Common myeloid progenitor, CD34-positive (primary cell): ENCODE measurements around the gene DENND5B.

ENCODE experiments used
- CTCF ChIA-PET: fragments of 350-600 bp; sonication (Branson Sonifier 250); formaldehyde crosslinking; loops from one replicate; lab custom pipeline; 2021; ENCODE audit warnings: antibody characterized with exemption; lab: Charles Lee
- POLR2A ChIA-PET: fragments of 350-600 bp; sonication (Branson Sonifier 250); formaldehyde crosslinking; loops from one replicate; lab custom pipeline; 2021; ENCODE audit warnings: antibody characterized with exemption; lab: Charles Lee
- DNase-seq, 3 donors: peaks; one replicate each; pipeline versions ENCODE4 v3.0.0 to v3.0.0-alpha.2; 2013
- H3K27ac ChIP-seq, 2 experiments: 1 replicate in 1 of 2; 2 replicates in 1 of 2; pipeline ENCODE4 v1.7.0; 2013; ENCODE audit warnings: inconsistent platforms in 2 of 2, low read length in 2 of 2, mild to moderate bottlenecking in 2 of 2, low read depth in 1 of 2, moderate library complexity in 1 of 2; ENCODE audit not compliant: severe bottlenecking in 2 of 2, insufficient read depth in 1 of 2, poor library complexity in 1 of 2
- H3K27me3 ChIP-seq, 5 experiments: replicated peaks in 2 of 5; 1 replicate in 3 of 5; 2 replicates in 2 of 5; pipeline versions ENCODE4 v1.6.1 to v1.7.0; 2013; ENCODE audit warnings: low read length in 4 of 5, mild to moderate bottlenecking in 2 of 5, moderate library complexity in 2 of 5, inconsistent platforms in 1 of 5; ENCODE audit not compliant: insufficient read depth in 5 of 5, control insufficient read depth in 4 of 5
- H3K36me3 ChIP-seq, 4 experiments: 1 replicate in 2 of 4; 2 replicates in 2 of 4; pipeline versions ENCODE4 v1.6.1 to v1.7.0; 2013; ENCODE audit warnings: low read length in 3 of 4, control low read depth in 1 of 4, mild to moderate bottlenecking in 1 of 4; ENCODE audit not compliant: control insufficient read depth in 4 of 4, insufficient read depth in 4 of 4
- H3K4me1 ChIP-seq, 4 experiments: 1 replicate in 3 of 4; 2 replicates in 1 of 4; pipeline versions ENCODE4 v1.6.1 to v1.7.1; 2013; ENCODE audit warnings: low read length in 3 of 4, mild to moderate bottlenecking in 3 of 4, control low read depth in 1 of 4, inconsistent platforms in 1 of 4, moderate library complexity in 1 of 4; ENCODE audit not compliant: control insufficient read depth in 4 of 4, insufficient read depth in 4 of 4; ENCODE audit errors: control extremely low read depth in 1 of 4
- H3K4me3 ChIP-seq, 7 experiments: 1 replicate in 4 of 7; 2 replicates in 3 of 7; pipeline versions ENCODE4 v1.5.1 to v1.7.0; 2013; ENCODE audit warnings: mild to moderate bottlenecking in 7 of 7, low read length in 6 of 7, moderate library complexity in 6 of 7, inconsistent platforms in 2 of 7, low read depth in 2 of 7, control low read depth in 1 of 7; ENCODE audit not compliant: insufficient read depth in 4 of 7, control insufficient read depth in 1 of 7; ENCODE audit errors: extremely low read depth in 1 of 7
- H3K9me3 ChIP-seq, 5 experiments: 1 replicate in 4 of 5; 2 replicates in 1 of 5; pipeline versions ENCODE4 v1.6.1 to v1.7.1; 2013; ENCODE audit warnings: low read length in 4 of 5, mild to moderate bottlenecking in 2 of 5, inconsistent platforms in 1 of 5, low read depth in 1 of 5, moderate library complexity in 1 of 5; ENCODE audit not compliant: control insufficient read depth in 4 of 5, insufficient read depth in 2 of 5; ENCODE audit errors: control extremely low read depth in 1 of 5
- WGBS: methylation state at CpG from one replicate; pipeline ENCODE4 v1.1.5; 2013; ENCODE audit not compliant: insufficient coverage; 5-methylcytosine and 5-hydroxymethylcytosine counted together

Gene DENND5B

DNA sequence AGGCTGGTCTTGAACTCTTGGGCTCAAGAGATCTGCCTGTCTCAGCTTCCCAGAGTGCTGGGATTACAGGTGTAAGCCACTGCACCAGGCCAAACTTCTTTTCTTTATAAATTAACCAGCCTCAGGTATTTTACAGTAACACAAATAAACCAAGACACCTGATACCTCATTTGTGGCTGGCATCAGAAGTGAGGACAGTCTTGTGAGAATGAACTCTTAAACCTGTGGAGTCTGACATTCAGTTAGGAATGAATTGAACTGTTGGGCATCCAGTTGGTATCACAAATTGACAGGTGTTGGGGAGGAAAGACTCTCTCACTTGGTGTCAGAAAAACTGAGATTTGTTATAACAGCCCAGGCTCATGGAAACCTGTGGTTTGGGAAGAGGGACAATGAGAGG is 120.5 kb downstream of the DENND5B start:
- H3K4me1 ChIP-seq: no peaks in the 10 kb centered on the region
- peaks cover 0 to 1% (median 0%) of the 10 kb centered on the region in 5 experiments for H3K9me3 ChIP-seq
- H3K4me3 ChIP-seq: no peak overlapping the region
- no peaks in the 10 kb centered on the region for H3K27me3 ChIP-seq
- ChIA-PET CTCF (no interaction called here), POLR2A (no interaction called here)
- DNase-seq: no peak
- H3K27ac ChIP-seq: no peak overlapping the region
- peaks cover 0 to 4% (median 0%) of the 10 kb centered on the region in 4 experiments for H3K36me3 ChIP-seq

DNA sequence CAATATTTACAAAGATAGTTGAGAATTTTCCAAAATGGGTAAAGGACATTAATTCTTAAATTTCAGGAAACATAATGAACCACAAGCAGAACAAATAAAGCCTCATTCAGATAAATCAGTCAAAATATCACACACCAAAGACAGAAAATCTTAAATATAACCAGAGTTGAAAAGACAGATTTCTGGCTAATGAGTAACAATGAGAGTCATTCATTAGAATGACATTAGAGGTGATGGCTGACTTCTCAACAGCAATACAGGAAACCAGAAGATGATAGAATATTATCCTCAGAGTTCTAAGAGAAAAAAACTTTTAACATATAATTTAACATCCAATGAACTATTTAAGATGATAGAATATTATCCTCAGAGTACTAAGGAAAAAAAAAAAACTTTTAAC is 124.2 kb downstream of the DENND5B start:
- no peak for DNase-seq
- Histone ChIP-seq H3K9me3 (peaks cover 0 to 1% (median 0%) of the 10 kb centered on the region in 5 experiments), H3K36me3 (no peaks in the 10 kb centered on the region), H3K27me3 (no peaks in the 10 kb centered on the region), H3K4me3 (no peak overlapping the region), H3K4me1 (no peaks in the 10 kb centered on the region), H3K27ac (no peak overlapping the region)
- ChIA-PET CTCF (no interaction called here), POLR2A (no interaction called here)

DNA sequence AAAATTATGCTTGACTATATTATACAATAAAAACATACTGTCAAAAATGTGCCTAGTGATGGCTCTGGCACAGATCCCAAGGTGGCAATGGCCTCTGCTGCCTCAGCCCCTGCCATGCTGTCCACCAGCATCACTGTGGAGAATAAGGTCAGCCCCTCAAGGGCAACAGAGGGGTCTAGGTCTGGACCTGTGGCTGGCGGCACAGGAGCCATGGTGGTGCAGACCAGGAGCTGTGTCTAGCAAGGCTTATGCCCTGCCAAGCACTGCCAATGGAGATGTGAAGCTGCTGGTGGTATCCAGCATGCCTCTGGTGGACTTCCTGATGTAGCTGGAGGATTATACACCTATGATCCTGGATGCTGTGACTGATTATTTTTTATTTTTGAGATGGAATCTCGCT is 125.9 kb downstream of the DENND5B start:
- H3K27me3 ChIP-seq: no peaks in the 10 kb centered on the region
- 100% methylated on average over 2 of the region's 2 CpGs for WGBS

DNA sequence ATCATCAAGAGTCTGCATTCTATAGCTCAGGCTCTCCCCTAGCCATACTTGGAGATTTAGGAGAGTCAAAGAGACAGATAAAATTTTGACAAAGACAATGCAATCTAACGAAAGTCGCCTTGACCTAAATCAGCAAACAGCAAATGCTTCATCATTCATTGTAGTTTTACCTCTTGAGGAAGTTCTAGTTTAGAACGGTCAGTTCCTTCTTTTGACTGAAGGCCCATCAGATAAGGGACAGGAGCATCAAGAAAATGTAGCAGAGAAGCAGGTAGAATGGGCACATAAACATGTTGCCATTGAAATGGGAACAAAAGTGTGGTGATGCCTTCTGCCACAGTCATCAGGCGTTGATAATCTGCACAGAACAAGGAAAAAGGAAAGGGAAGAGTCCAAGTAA is 130.9 kb downstream of the DENND5B start:
- no peaks in the 10 kb centered on the region for H3K9me3 ChIP-seq
- 67% methylated on average over 3 of the region's 4 CpGs for WGBS
- H3K4me1 ChIP-seq: no peaks in the 10 kb centered on the region
- no peak overlapping the region for H3K27ac ChIP-seq
- CTCF ChIA-PET: no interaction called here
- H3K4me3 ChIP-seq: no peak overlapping the region
- DNase-seq: peak in 2 of 3 donors; percentile 5 to 9
- POLR2A ChIA-PET: no interaction called here
- no peaks in the 10 kb centered on the region for H3K27me3 ChIP-seq
- H3K36me3 ChIP-seq: peaks cover 0 to 2% (median 0%) of the 10 kb centered on the region in 4 experiments

More for the DNA sequence above, 125.9 kb downstream of the DENND5B start:
- ChIA-PET POLR2A (no interaction called here), CTCF (no interaction called here)
- no peak for DNase-seq
- Histone ChIP-seq H3K4me3 (no peak overlapping the region), H3K36me3 (no peaks in the 10 kb centered on the region), H3K4me1 (no peaks in the 10 kb centered on the region), H3K27ac (no peak overlapping the region), H3K9me3 (peaks cover 0 to 1% (median 0%) of the 10 kb centered on the region in 5 experiments)

DNA sequence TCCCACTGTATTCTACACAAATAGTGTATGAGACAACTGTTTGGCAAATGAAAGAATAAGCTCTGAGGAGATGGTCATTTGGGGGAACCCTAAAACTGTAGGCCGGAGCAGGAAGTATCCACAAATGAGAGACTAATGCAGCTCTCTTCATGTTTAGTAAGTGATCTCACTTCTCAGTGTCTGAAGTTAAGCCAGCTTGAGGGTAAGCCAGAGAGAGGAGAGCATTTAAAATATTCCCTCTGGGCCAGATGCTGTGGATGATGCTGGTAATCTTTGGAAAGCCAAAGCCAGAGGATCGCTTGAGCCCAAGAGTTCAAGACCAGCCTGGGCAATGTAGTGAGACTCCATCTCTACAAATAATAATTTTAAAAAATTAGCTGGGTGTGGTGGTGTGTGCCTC is 134.4 kb downstream of the DENND5B start:
- ChIA-PET POLR2A (no interaction called here), CTCF (interaction anchor here (1.3 kb wide), 1 partner anchor 18 kb away, joined by 3 read pairs; no protein-coding TSS in a partner anchor)

DNA sequence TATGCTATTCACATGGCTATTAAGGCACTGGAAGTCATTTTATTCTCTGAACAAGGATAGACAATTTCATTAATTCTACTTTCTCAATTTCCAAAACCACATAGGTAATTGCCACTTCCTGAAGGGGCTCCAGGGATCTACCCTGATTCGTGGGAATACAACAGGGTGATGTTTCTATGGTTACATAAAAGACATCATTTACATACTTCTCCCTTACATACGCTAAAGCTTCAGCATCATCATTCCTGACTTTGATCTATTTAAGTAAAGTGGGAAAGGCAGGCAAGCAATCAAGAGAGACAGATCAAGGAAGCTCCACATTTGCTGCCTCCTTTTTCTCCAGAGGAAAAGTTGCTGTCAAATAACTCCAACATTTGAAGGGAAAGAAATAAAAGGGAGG is 146.2 kb downstream of the DENND5B start:
- Histone ChIP-seq H3K4me1 (no peaks in the 10 kb centered on the region), H3K36me3 (no peaks in the 10 kb centered on the region), H3K27me3 (no peaks in the 10 kb centered on the region), H3K9me3 (no peaks in the 10 kb centered on the region), H3K4me3 (no peak overlapping the region), H3K27ac (no peak overlapping the region)
- ChIA-PET POLR2A (interaction anchor here (0.9 kb wide), 1 partner anchor 9 kb away, joined by 3 read pairs; no protein-coding TSS in a partner anchor), CTCF (no interaction called here)
- no peak for DNase-seq
- WGBS: no CpG with 5 or more reads among the region's 2 CpGs

More for the DNA sequence above, 134.4 kb downstream of the DENND5B start:
- no peak for DNase-seq
- Histone ChIP-seq H3K9me3 (no peaks in the 10 kb centered on the region), H3K27ac (no peak overlapping the region), H3K27me3 (no peaks in the 10 kb centered on the region), H3K4me3 (no peak overlapping the region), H3K4me1 (no peaks in the 10 kb centered on the region), H3K36me3 (peaks cover 0 to 4% (median 3%) of the 10 kb centered on the region in 4 experiments)
- 100% methylated on average over 1 of the region's 2 CpGs for WGBS

DNA sequence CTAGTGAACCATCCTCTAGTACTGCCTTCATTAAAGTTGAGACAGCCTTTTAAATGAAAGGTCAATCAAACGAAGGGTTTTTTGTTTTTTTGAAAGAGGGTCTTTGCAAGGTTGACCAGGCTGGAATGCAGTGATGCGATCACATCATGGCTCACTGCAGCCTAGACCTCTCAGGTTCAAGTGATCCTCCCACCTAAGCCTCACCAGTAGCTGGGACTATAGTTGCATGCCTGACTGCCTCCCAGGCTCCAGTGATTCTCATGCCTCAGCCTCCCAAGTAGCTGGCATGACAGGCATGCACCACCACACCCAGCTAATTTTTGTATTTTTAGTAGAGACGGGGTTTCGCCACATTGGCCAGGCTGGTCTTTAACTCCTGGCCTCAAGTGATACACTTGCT is 150.3 kb downstream of the DENND5B start:
- WGBS: 100% methylated on average over 3 of the region's 4 CpGs
- H3K4me3 ChIP-seq: no peak overlapping the region
- H3K27me3 ChIP-seq: no peaks in the 10 kb centered on the region
- H3K27ac ChIP-seq: no peak overlapping the region
- ChIA-PET CTCF (no interaction called here), POLR2A (no interaction called here)
- H3K9me3 ChIP-seq: no peaks in the 10 kb centered on the region
- no peaks in the 10 kb centered on the region for H3K36me3 ChIP-seq
- H3K4me1 ChIP-seq: no peaks in the 10 kb centered on the region
- no peak for DNase-seq
